Transverse colon (tissue), 4 donors: ENCODE measurements around the gene NSD2. TPM values are rescaled to one million over a fixed set of nuclear protein-coding genes. Genes with fewer than 3 reads are reported as not detected.

Experiments used
- DNase-seq: peaks from one replicate; pipeline ENCODE4 v3.0.0-alpha.2; 2019
- H3K27ac ChIP-seq, 4 donors: fragments of 200-600 bp; sonication (generic); 2 replicates each; pipeline ENCODE4 v1.5.1; 2016 to 2018; ENCODE audit warnings: inconsistent platforms in 4 of 4
- H3K27me3 ChIP-seq: fragments of 200-600 bp; sonication (generic); 2 replicates; pipeline ENCODE4 v1.5.1; 2017; ENCODE audit warnings: inconsistent platforms
- H3K36me3 ChIP-seq, 4 donors: fragments of 200-600 bp; sonication (generic); 2 replicates each; pipeline ENCODE4 v1.5.1; 2017 to 2019; ENCODE audit warnings: inconsistent platforms in 4 of 4
- H3K4me1 ChIP-seq, 4 donors: fragments of 200-600 bp; sonication (generic); 2 replicates each; pipeline ENCODE4 v1.5.1; 2017 to 2020; ENCODE audit warnings: inconsistent platforms in 4 of 4
- H3K4me3 ChIP-seq, 4 donors: fragments of 200-600 bp; sonication (generic); 1 replicate in 1 of 4; 2 replicates in 3 of 4; pipeline versions ENCODE4 v1.5.1 to v1.6.1; 2017 to 2019; ENCODE audit warnings: inconsistent platforms in 4 of 4
- H3K9me3 ChIP-seq, 2 donors: fragments of 200-600 bp; sonication (generic); 2 replicates each; pipeline ENCODE4 v1.5.1; 2017 to 2019; ENCODE audit warnings: inconsistent platforms in 2 of 2
- EP300 ChIP-seq: sonication (generic); formaldehyde crosslinking; IDR thresholded peaks from one replicate; pipeline ENCODE4 v1.6.1; 2017; ENCODE audit warnings: antibody characterized with exemption, low read depth
- POLR2A ChIP-seq: fragments of 450-650 bp; IDR thresholded peaks from one replicate; pipeline ENCODE4 v1.6.1; 2016; ENCODE audit warnings: antibody characterized with exemption, mild to moderate bottlenecking, moderate library complexity
- POLR2AphosphoS5 ChIP-seq, 3 donors: sonication (generic); formaldehyde crosslinking; IDR thresholded peaks; one replicate each; pipeline ENCODE4 v1.6.1; 2016; ENCODE audit warnings: antibody characterized with exemption in 3 of 3
- WGBS, 2 donors: methylation state at CpG; one replicate each; pipeline ENCODE4 v1.1.5; 2018; ENCODE audit warnings: low coverage in 1 of 2; 5-methylcytosine and 5-hydroxymethylcytosine counted together
- in situ Hi-C, 4 donors: fragments of 200-750 bp; cut with MboI; loops; one replicate each; pipeline versions ENCODE4 v1.15.0 to v1.15.1; 2017; ENCODE audit warnings: low sequenced_read_pairs in 3 of 4, low pct_ligation_motif_present in 1 of 4, low pct_unique_long_range_greater_than_20kb in 1 of 4
- intact Hi-C: fragments of 100-400 bp; cut with DNase I; formaldehyde crosslinking; loops from one replicate; pipeline ENCODE4 v1.15.1; 2023; ENCODE audit warnings: low total_unique reads
- total RNA-seq, 4 donors: library from RNA; depleted of rRNA; stranded (reverse); fragments of >200 nt; gene quantifications; one replicate each; pipeline ENCODE4 v1.1.0, GENCODE V29; 2016
- TF ChIP-seq, protein P1 (sequence below), 5 experiments: fragments of 200-600 bp in 3 of 5; fragments of 450-650 bp in 2 of 5; sonication (generic) in 3 of 5; IDR thresholded peaks; 1 replicate in 2 of 5; 2 replicates in 3 of 5; pipeline ENCODE4 v1.5.1; 2016 to 2017; ENCODE audit warnings: antibody characterized with exemption in 5 of 5, inconsistent platforms in 3 of 5, mild to moderate bottlenecking in 2 of 5, moderate library complexity in 1 of 5

Gene NSD2
- total RNA-seq, 4 donors from 2014 or later: 78.4 to 591 (median 158) TPM

DNA sequence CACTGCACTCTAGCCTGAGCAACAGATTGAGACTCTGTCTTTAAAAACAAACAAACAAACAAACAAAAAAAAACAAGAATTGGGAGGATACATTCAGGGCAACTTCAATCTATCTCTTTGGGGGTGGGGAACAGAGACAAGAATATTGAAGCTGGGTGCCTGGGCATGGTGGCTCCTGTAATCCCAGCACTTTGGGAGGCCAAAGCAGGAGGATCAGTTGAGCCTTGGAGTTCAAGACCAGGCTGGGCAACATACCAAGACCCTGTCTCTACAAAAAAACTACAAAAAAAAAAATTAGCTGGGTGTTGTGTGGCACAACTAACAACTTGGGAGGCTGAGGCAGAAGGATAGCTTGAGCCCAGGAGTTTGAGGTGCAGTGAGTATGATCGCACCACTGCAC, 16.4 kb upstream of the NSD2 start:
- no peaks in the 10 kb centered on the region for H3K36me3 ChIP-seq
- no peak for TF ChIP-seq POLR2A
- TF ChIP-seq, protein P1, sequence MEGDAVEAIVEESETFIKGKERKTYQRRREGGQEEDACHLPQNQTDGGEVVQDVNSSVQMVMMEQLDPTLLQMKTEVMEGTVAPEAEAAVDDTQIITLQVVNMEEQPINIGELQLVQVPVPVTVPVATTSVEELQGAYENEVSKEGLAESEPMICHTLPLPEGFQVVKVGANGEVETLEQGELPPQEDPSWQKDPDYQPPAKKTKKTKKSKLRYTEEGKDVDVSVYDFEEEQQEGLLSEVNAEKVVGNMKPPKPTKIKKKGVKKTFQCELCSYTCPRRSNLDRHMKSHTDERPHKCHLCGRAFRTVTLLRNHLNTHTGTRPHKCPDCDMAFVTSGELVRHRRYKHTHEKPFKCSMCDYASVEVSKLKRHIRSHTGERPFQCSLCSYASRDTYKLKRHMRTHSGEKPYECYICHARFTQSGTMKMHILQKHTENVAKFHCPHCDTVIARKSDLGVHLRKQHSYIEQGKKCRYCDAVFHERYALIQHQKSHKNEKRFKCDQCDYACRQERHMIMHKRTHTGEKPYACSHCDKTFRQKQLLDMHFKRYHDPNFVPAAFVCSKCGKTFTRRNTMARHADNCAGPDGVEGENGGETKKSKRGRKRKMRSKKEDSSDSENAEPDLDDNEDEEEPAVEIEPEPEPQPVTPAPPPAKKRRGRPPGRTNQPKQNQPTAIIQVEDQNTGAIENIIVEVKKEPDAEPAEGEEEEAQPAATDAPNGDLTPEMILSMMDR (IDR thresholded peaks at IDR 0.05): no peak
- no peak for TF ChIP-seq EP300
- no peak for TF ChIP-seq POLR2AphosphoS5 (IDR thresholded peaks at IDR 0.05)
- intact Hi-C loops: loop anchor here (10.0 kb wide), 1 partner anchor 50 kb away; no protein-coding TSS in a partner anchor
- WGBS, 2 donors: 13 to 48% methylated on average over 1 of the region's 1 CpG
- H3K27ac ChIP-seq: peak overlapping the region; percentile 89 to 93 (median 92)
- no peaks in the 10 kb centered on the region for H3K27me3 ChIP-seq
- no peak for DNase-seq
- in situ Hi-C loops: no loop called here
- peaks cover 25 to 67% (median 46%) of the 10 kb centered on the region in 4 donors for H3K4me1 ChIP-seq
- H3K9me3 ChIP-seq: no peaks in the 10 kb centered on the region
- H3K4me3 ChIP-seq: peak overlapping the region; percentile 61 to 96 (median 90)

DNA sequence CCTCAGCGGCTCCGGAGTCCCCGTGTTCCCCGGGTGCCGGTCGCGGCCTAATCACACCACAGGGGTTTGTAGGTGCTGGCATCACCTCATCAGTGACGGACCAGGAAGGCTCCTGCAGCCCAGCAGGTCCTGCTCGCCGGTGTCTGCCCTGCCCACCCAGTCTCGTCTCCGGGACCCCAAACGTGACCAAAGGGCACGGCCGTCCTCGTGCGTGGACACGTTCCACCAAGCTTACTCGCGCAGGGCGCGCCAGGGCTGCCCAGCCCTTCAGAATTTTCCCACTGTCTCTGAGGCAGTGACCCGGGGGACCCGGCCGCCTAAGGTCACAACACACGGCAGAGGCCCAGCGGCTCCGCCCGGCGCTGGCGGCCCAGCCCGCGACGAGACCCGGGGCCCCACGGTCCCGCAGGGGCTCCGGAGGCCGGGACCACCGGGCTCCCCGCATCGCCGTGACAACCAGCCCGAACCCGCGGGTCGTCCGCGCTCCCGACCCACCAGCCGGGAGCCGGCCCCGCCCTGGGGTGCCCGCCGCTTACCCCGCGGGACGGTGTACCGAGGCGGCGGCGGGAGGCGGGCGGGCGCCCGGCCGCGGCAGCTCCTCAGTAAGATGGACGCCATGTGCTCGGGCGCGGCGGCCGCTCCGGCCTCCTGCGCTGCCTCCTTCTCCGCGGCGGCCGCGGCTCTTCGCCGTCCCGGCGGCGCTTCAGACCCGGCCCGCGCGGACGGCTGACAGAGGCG, 15.7 kb upstream of the NSD2 start:
- Histone ChIP-seq H3K4me1 (peaks cover 25 to 61% (median 43%) of the 10 kb centered on the region in 4 donors), H3K27ac (peak overlapping the region; percentile 89 to 93 (median 92)), H3K36me3 (no peaks in the 10 kb centered on the region), H3K27me3 (no peaks in the 10 kb centered on the region), H3K9me3 (no peaks in the 10 kb centered on the region), H3K4me3 (peak overlapping the region; percentile 61 to 96 (median 90))
- WGBS, 2 donors: 2% methylated on average over 21 of the region's 92 CpGs; no CpG with 5 or more reads in 1 of the 2 donors
- intact Hi-C loops (loop anchor here (10.0 kb wide), 1 partner anchor 49 kb away; no protein-coding TSS in a partner anchor), in situ Hi-C loops (no loop called here)
- peak; percentile 37 for DNase-seq
- TF ChIP-seq, protein P1 (IDR thresholded peaks at IDR 0.05): no peak
- TF ChIP-seq EP300 (no peak), POLR2AphosphoS5 (IDR thresholded peaks at IDR 0.05) (no peak), POLR2A (no peak)

DNA sequence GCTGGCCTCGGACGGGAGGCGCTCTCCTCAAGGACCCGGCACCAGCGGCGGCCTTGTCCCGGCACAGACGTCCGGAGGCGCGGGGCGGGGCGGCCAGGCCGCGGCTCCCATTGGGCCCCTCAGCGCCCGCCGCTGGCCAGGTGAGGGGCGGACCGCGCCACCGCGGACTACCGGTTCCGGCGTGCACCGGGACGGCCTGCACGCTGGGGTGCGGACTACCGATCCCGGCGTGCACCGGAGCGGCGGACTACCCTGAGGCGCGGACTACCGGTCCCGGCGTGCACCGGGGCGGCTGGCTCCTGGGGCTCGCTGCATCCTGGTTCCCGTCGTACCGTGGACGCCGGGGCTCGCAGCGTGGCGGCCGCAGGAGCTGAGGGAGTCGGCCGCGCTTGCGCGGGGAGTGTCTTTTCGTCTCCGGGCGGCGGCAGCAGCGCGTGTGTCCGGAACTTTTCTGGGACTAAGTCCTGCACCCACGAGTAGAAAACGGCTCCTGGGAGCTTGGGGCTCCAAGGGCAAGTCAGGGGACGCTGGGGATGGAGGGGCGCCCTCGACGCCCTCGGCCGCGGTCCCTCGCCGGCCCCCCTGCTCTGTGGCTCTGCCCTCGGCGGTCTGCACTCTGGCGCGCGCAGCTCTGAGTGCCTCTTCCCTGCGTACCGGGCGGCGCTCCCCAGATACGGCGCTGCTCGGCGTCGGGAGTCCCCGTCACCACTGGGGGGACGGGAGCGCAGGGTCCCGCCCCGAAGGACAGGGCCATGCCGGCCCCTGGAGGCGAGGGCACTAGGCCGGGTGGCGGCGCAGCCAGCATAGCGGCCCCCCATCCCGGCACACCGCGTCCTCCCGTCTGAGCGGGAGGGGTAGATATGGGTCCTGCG, 14.9 kb upstream of the NSD2 start, which contains the start of gene LETM1:
TSS of gene LETM1 (minus strand) at position 86 of the 872 bp plus-strand sequence. CDS start 206 bp downstream, outside the sequence.
- H3K4me3 ChIP-seq: peak within 1 kb of the TSS; percentile 62 to 96 (median 90)
- 0% methylated on average over 29 of the region's 107 CpGs; no CpG with 5 or more reads in 1 of the 2 donors for WGBS, 2 donors

More for the DNA sequence above, 14.9 kb upstream of the NSD2 start, which contains the start of gene LETM1:
- in situ Hi-C loops (no loop called here), intact Hi-C loops (loop anchor here (10.0 kb wide), 1 partner anchor 48 kb away; no protein-coding TSS in a partner anchor)
- peak within 1 kb of the TSS; percentile 89 to 93 (median 92) for H3K27ac ChIP-seq
- H3K36me3 ChIP-seq: no peaks in the 10 kb centered on the region
- peaks cover 20 to 56% (median 40%) of the 10 kb centered on the region in 4 donors for H3K4me1 ChIP-seq
- DNase-seq: peak; percentile 98
- no peaks in the 10 kb centered on the region for H3K9me3 ChIP-seq
- TF ChIP-seq, protein P1 (IDR thresholded peaks at IDR 0.05): peak in 3 of 5 experiments; percentile 29 to 57 (median 39)
- peak; percentile 87 for TF ChIP-seq POLR2A
- TF ChIP-seq POLR2AphosphoS5 (IDR thresholded peaks at IDR 0.05): peak; percentile 84 to 95 (median 87)
- no peak for TF ChIP-seq EP300
- no peaks in the 10 kb centered on the region for H3K27me3 ChIP-seq
